SK-N-MC (cell line): ENCODE measurements around the gene IFNB1.

Experiments used
- EZH2 ChIP-seq: fragments of 200-600 bp; sonication (generic); IDR thresholded peaks from one replicate; pipeline ENCODE4 v1.6.1; 2017; ENCODE audit warnings: antibody characterized with exemption
- FOXP2 ChIP-seq: optimal IDR thresholded peaks from 2 replicates; pipeline ENCODE3; 2011; ENCODE audit warnings: mild to moderate bottlenecking, moderate library complexity; ENCODE audit not compliant: insufficient read depth; ENCODE audit errors: extremely low read length, control extremely low read depth
- POLR2AphosphoS5 ChIP-seq: IDR thresholded peaks from 2 replicates; pipeline ENCODE4 v1.6.1; 2012; ENCODE audit warnings: mild to moderate bottlenecking, low read depth, low read length, borderline replicate concordance

DNA sequence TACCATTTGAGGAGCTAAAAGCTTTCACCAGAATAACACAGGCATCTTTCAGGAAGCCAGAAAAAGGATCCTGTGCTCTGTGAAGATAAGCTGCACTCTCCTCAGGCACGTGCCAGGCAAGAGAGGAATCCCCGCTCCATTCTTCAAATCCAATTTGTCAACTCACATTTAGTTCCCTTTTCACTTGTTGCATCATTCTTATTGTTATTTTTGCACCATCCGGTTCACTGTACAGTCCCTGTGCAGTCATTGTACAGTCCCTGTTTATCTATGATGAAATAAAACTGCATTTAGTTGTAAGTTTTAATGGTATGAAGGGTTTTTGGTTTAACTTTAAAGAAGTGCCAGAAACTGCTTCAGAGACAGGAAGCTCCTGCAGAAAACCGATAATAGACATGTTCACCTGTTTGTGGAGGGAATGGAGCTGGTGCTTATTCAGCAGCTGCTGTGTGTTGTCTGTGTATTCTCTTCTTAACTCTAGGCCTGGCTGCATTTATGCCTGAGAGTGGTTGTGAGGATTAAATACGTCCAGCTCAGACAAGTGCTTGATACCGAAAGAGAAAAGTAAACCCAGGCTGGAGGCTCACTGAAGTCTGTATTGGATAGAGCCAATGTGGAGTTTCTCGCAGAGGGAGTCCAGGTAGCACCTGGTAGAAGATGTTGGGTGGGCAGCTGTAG is 41.5 kb upstream of the IFNB1 start:
- no peak for TF ChIP-seq EZH2
- TF ChIP-seq FOXP2, result no peak
- TF ChIP-seq POLR2AphosphoS5, result no peak
